Neutrophil (primary cell): ENCODE data around the gene COL24A1.
"Not testable (repeated sequence)": the region's sequence is repeated elsewhere in the genome, so short reads cannot be mapped to it uniquely, and the experiment has no call there.

Experiments
- H3K27ac ChIP-seq: fragments of 200-600 bp; sonication (generic); 2 replicates; pipeline ENCODE4 v1.5.1; 2016; ENCODE audit warnings: mild to moderate bottlenecking, moderate library complexity
- H3K27me3 ChIP-seq: fragments of 200-600 bp; sonication (generic); 2 replicates; pipeline ENCODE4 v1.6.0; 2016; ENCODE audit warnings: mild to moderate bottlenecking
- H3K36me3 ChIP-seq: fragments of 200-600 bp; sonication (generic); 2 replicates; pipeline ENCODE4 v1.5.1; 2017
- H3K4me1 ChIP-seq, 2 experiments: fragments of 200-600 bp in 1 of 2; sonication (generic) in 1 of 2; 1 replicate in 1 of 2; 2 replicates in 1 of 2; pipeline versions ENCODE4 v1.5.1 to v1.6.1; 2013 to 2016; ENCODE audit warnings: low read depth in 1 of 2, low read length in 1 of 2, mild to moderate bottlenecking in 1 of 2, moderate library complexity in 1 of 2; ENCODE audit not compliant: control insufficient read depth in 1 of 2, insufficient read depth in 1 of 2
- H3K4me3 ChIP-seq, 2 experiments: fragments of 200-600 bp in 1 of 2; sonication (generic) in 1 of 2; 1 replicate in 1 of 2; 2 replicates in 1 of 2; pipeline ENCODE4 v1.5.1; 2013 to 2016; ENCODE audit warnings: low read depth in 1 of 2, low read length in 1 of 2, mild to moderate bottlenecking in 1 of 2, moderate library complexity in 1 of 2
- H3K9me3 ChIP-seq: fragments of 200-600 bp; sonication (generic); 2 replicates; pipeline ENCODE4 v1.5.1; 2016
- CTCF ChIP-seq: fragments of 200-600 bp; sonication (generic); IDR thresholded peaks from 2 replicates; pipeline ENCODE4 v1.5.1; 2016; ENCODE audit warnings: antibody characterized with exemption

COL24A1 gene

DNA sequence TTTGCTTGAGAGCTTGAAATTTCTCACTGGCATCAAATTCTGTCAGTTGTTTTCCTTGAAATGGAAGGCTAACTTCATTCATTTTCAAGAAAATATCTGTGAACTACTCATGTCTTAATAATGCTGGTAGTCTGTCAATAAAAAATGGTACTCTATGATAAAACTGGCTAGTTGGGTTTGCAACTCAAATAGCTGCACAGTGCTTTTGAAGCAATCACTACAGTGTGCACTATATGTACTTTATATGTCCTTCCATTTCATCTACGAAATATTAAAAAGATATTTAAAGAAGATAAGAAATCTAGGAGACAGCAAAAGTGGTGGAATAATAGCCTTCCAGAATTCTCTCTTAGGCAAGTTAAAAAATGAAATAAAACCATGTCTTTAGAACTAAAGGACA is 408.5 kb downstream of the COL24A1 start:
- no peaks in the 10 kb centered on the region for H3K36me3 ChIP-seq
- TF ChIP-seq CTCF, result no peak
- H3K27me3 ChIP-seq, result no peaks in the 10 kb centered on the region
- H3K4me1 ChIP-seq, result no peaks in the 10 kb centered on the region
- H3K9me3 ChIP-seq, result no peaks in the 10 kb centered on the region
- no peak overlapping the region for H3K27ac ChIP-seq
- no peak overlapping the region for H3K4me3 ChIP-seq

GRCh38 chr1:85746777-85747176 is 409.8 kb downstream of the COL24A1 start:
- Histone ChIP-seq H3K4me3 (no peak overlapping the region), H3K4me1 (no peaks in the 10 kb centered on the region), H3K9me3 (no peaks in the 10 kb centered on the region), H3K36me3 (no peaks in the 10 kb centered on the region), H3K27ac (no peak overlapping the region), H3K27me3 (no peaks in the 10 kb centered on the region)
- no peak for TF ChIP-seq CTCF

DNA sequence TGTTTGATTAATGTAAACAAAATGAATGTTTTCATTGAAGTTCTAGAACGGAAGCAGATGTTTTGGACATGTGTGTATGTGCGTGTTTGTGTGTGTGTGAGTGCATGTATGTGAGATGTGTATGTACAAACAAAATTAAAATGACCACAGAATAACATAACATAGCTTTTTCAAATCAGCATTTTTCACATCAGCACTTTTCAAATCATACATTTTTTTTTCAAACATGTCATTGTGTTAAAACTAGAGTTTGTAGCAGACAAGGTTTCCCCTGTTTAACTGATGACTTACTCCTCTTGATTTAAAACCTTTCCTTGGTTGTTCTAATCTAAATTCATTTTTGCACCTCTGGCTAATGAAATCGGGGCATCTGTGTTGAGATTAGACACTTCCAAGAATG is 412.8 kb downstream of the COL24A1 start:
- Histone ChIP-seq H3K36me3 (no peaks in the 10 kb centered on the region), H3K27ac (no peak overlapping the region), H3K27me3 (no peaks in the 10 kb centered on the region), H3K4me3 (no peak overlapping the region), H3K9me3 (no peaks in the 10 kb centered on the region), H3K4me1 (no peaks in the 10 kb centered on the region)
- TF ChIP-seq CTCF, result no peak

DNA sequence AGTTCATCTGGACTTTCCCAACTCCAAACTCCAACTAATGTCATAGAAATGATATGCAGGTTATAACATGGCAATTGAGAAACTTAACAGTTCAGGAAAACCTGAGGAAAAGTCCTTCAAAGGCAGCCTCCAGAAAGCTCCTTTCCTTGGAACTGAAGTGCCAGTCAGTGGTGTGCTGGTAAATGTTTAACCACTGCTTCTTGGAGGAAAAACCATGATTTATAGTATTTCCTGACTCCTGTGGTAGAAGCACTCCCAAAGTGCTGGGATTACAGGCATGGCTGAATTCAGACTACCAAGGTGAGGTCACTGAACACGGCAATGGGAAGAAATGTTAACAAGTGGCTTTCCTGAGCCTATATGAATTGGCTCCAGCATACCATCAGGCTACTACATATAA is 421.6 kb downstream of the COL24A1 start:
- Histone ChIP-seq H3K4me3 (no peak overlapping the region), H3K27ac (no peak overlapping the region), H3K4me1 (no peaks in the 10 kb centered on the region), H3K27me3 (no peaks in the 10 kb centered on the region), H3K9me3 (no peaks in the 10 kb centered on the region), H3K36me3 (no peaks in the 10 kb centered on the region)
- no peak for TF ChIP-seq CTCF

- Histone ChIP-seq H3K36me3 (no peaks in the 10 kb centered on the region), H3K27ac (no peak overlapping the region), H3K27me3 (no peaks in the 10 kb centered on the region), H3K4me1 (no peaks in the 10 kb centered on the region), H3K4me3 (no peak overlapping the region), H3K9me3 (peaks cover 8% of the 10 kb centered on the region)
- TF ChIP-seq CTCF, result no peak
Measured at GRCh38 chr1:85718678-85719340, 437.8 kb downstream of the COL24A1 start.

- not testable (repeated sequence) for H3K27me3 ChIP-seq, H3K4me3 ChIP-seq
Measured at GRCh38 chr1:85714418-85715114, 442.0 kb downstream of the COL24A1 start.

More at GRCh38 chr1:85714418-85715114, 442.0 kb downstream of the COL24A1 start:
- H3K9me3 ChIP-seq, H3K27ac ChIP-seq, H3K4me1 ChIP-seq, H3K36me3 ChIP-seq: not testable (repeated sequence)
